Neural crest cell (in vitro differentiated cells): ENCODE measurements around the gene FARP1. TPM values are rescaled to one million over a fixed set of nuclear protein-coding genes. Genes with fewer than 3 reads are reported as not detected.

Experiments used
- DNase-seq: peaks from one replicate; pipeline ENCODE4 v3.0.0; 2021; ENCODE audit warnings: low read depth, mixed read lengths, low spot score
- H3K27ac Mint-ChIP-seq: one replicate; pipeline ENCODE4 v1.8.0; 2021; ENCODE audit warnings: mild to moderate bottlenecking, mixed read lengths; ENCODE audit not compliant: unreplicated experiment
- H3K27me3 Mint-ChIP-seq: 2 replicates; pipeline ENCODE4 v1.8.0; 2021; ENCODE audit warnings: low read depth, mild to moderate bottlenecking, mixed read lengths
- H3K36me3 Mint-ChIP-seq: 2 replicates; pipeline ENCODE4 v1.8.0; 2021; ENCODE audit warnings: low read depth, mild to moderate bottlenecking, mixed read lengths
- H3K4me1 Mint-ChIP-seq: 2 replicates; pipeline ENCODE4 v1.8.0; 2021; ENCODE audit warnings: mixed read lengths
- H3K4me3 Mint-ChIP-seq: one replicate; pipeline ENCODE4 v1.8.0; 2021; ENCODE audit warnings: mild to moderate bottlenecking, mixed read lengths
- H3K9me3 Mint-ChIP-seq: 2 replicates; pipeline ENCODE4 v1.8.0; 2021; ENCODE audit warnings: mixed read lengths
- CTCF ChIP-seq: fragments of 200-600 bp; sonication (generic); conservative IDR thresholded peaks from 2 replicates; pipeline ENCODE4 v1.5.0; 2021; ENCODE audit warnings: antibody characterized with exemption, mild to moderate bottlenecking
- total RNA-seq: library from RNA; stranded (reverse); gene quantifications from 2 replicates; pipeline ENCODE4 v1.2.1, GENCODE V29; 2021

FARP1 gene
- total RNA-seq, 1 donor from 2014 or later = 138 TPM

GRCh38 chr13:98393873-98394272, 251.0 kb downstream of the FARP1 start:
- Mint-ChIP-seq H3K9me3 (no peaks in the 10 kb centered on the region), H3K4me1 (peaks cover 16% of the 10 kb centered on the region), H3K4me3 (no peak overlapping the region), H3K36me3 (peaks cover 11% of the 10 kb centered on the region), H3K27ac (no peak overlapping the region), H3K27me3 (no peaks in the 10 kb centered on the region)
- no peak for TF ChIP-seq CTCF
- no peak for DNase-seq

- peaks cover 16% of the 10 kb centered on the region for H3K4me1 Mint-ChIP-seq
These were observed 252.1 kb downstream of the FARP1 start for GRCh38 chr13:98394820-98395510.

GRCh38 chr13:98396071-98396710, 253.3 kb downstream of the FARP1 start:
- TF ChIP-seq CTCF = no peak
- Mint-ChIP-seq H3K27me3 (no peaks in the 10 kb centered on the region), H3K4me1 (peaks cover 16% of the 10 kb centered on the region), H3K9me3 (no peaks in the 10 kb centered on the region), H3K36me3 (peaks cover 5% of the 10 kb centered on the region), H3K27ac (no peak overlapping the region), H3K4me3 (no peak overlapping the region)
- DNase-seq = no peak

More at GRCh38 chr13:98394820-98395510, 252.1 kb downstream of the FARP1 start:
- DNase-seq = no peak
- no peak for TF ChIP-seq CTCF
- no peaks in the 10 kb centered on the region for H3K9me3 Mint-ChIP-seq
- peaks cover 11% of the 10 kb centered on the region for H3K36me3 Mint-ChIP-seq
- peak overlapping the region; percentile 57 for H3K27ac Mint-ChIP-seq
- H3K27me3 Mint-ChIP-seq = no peaks in the 10 kb centered on the region
- H3K4me3 Mint-ChIP-seq = no peak overlapping the region

- peaks cover 8% of the 10 kb centered on the region for H3K36me3 Mint-ChIP-seq
- no peak for TF ChIP-seq CTCF
- DNase-seq = no peak
- peaks cover 19% of the 10 kb centered on the region for H3K4me1 Mint-ChIP-seq
- H3K27me3 Mint-ChIP-seq = no peaks in the 10 kb centered on the region
- no peak overlapping the region for H3K4me3 Mint-ChIP-seq
- H3K27ac Mint-ChIP-seq = peak overlapping the region; percentile 32
- H3K9me3 Mint-ChIP-seq = no peaks in the 10 kb centered on the region
These were observed 254.3 kb downstream of the FARP1 start for GRCh38 chr13:98397221-98397620.

GRCh38 chr13:98397861-98398260, 255.0 kb downstream of the FARP1 start:
- no peak for TF ChIP-seq CTCF
- Mint-ChIP-seq H3K27me3 (no peaks in the 10 kb centered on the region), H3K36me3 (peaks cover 8% of the 10 kb centered on the region), H3K4me1 (peaks cover 16% of the 10 kb centered on the region), H3K4me3 (no peak overlapping the region), H3K27ac (no peak overlapping the region), H3K9me3 (no peaks in the 10 kb centered on the region)
- DNase-seq = no peak
